NCI-H146 treated with DMSO at 0.1 percent for 48 hours (cell line): ENCODE data around the gene CLN5.
"Not testable (repeated sequence)": the region's sequence is repeated elsewhere in the genome, so short reads cannot be mapped to it uniquely, and the experiment has no call there.

Source experiments
- DNase-seq: peaks from one replicate; lab custom pipeline; 2025; ENCODE audit not compliant: unreplicated experiment; lab: John Stamatoyannopoulos, UW

Gene CLN5

DNA sequence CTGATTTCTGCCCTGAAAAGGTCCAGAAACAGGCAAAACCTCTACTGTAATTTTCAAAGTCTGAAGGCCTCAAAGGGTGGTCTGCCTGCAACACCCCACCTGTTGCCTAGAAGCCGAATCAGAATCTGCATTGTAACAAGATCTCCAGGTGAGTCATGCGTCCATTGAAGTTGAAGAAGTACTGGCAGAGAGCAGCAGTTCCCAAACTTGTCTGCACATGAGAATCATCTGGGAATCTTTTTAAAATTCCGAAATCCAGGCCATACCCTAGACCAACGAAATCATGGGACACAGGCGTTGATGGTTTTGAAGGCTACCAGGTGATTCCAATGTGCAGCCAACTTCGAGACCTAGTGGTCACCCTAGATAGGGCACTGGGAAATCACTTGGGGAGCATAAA is 16.0 kb upstream of the CLN5 start:
- no peak for DNase-seq

DNA sequence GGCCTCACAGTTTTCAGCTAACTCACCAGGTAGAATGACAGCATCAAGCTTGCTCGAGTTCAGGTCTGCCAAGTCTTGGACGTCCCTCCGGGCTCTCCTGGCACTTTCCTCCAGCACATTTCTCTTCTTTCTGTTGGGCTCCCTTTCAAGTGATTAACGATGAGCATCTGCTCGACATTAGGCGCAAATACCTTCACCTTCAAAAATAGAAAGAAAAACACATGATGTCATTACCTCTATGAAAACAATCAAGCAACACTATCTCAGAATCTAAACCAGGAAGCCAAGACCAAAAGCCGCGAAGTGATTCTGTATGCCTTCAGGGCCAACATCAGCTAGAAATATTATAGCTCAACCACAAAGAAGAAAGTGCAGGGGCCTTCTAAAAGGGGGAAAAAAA is 15.4 kb upstream of the CLN5 start:
- peak; percentile 30 for DNase-seq

DNA sequence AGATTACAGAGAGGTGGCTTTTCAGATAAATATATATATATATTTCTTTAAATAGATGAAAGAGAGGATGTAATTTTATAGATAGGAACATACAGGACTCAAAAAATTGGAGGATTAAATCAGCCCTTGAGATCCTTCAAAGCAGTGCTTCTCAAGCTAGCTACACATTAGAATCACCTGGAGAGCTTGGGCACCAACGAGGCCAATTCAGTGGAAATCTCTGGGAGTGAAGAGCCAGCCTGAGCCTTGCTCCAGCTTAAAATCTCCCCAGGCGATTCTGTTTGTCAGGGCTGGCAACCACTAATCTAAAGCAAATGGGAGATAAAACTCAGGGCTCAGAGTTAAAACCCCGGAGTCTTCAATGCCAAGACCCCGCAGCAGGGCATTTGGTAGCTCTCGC is 15.0 kb upstream of the CLN5 start:
- no peak for DNase-seq

DNA sequence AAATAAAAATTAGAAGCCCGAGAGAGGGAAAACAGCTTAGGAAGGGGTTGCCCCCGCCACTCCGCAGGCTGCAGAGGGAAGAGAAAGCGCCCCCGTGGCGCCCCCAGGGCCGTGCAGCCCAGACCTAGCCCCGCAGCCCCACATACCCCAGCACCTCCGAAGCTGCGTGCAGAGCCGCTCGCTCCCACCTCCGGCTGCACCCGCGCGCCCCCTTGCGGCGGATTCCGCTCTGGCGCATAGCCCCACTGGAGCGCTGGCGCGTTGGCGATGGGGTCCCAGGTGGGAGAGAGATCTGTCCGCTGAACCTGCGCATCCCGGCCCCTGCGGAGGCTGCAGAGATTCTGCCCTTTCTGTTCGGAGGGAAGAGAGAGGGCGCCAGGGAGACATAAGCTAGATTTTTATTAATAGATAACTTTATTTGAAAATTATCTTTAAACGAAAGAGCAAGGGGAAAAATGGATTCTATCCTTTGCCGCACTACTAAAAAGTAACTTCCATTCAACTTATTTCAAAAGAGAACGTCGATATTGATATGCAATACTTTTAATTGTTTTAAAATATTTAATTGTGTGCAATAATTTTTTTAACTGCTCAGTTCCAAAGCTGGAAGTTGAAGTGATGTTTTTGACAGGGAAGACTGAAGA is 11.7 kb upstream of the CLN5 start:
- peak; percentile 48 for DNase-seq

DNA sequence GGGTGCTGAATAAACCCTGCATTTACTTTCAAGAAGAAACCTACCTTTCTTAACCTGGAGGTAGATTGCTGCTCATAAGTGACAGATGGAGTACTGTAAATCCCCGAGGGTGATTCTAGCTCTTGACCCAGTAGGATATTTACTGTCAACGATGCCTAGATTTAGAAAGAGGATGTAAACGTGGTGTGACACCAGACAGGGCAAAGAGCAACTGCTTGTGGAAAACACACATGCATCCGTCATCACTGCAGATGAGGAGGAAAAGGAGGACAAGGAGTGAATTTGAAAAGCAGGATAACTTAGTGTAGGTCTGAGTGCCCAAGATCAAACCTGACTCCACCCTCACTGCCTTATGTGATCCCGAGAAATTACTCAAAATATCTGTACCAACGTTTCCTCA is 9.8 kb upstream of the CLN5 start:
- no peak for DNase-seq

DNA sequence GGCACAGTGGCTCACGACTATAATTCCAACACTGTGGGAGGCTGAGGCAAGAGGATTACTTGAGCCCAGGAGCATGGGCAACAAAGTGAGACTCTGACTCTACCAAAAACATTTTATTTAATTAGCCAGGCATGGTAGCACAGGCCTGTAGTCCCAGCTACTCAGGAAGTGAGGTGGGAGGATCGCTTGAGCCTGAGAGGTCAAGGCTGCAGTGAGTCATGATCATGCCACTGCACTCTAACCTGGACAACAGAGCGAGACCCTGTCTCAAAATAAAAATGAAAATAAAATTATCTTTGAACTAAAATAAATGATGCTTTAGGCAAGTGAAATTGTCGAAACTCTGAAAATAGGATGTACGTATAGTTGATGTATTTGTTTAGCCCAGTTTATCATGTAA is 8.2 kb upstream of the CLN5 start:
- DNase-seq: no peak

DNA sequence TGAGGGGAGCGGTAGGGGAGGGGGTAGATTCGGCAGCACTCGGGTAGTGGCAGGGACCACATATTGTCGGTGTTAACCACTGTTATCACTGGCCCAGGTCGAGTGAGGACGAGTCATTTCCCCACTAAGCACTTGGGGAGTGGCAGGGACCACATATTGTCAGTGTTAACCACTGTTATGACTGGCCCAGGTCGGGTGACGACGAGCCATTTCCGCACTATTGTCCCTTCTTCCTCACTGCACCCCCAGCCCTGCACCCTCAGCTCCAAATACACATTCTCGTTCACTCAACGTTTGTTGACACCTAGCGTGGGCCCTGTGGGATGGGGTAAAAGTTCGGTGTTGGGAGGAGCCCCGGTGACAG is 467 bp upstream of the CLN5 start:
- DNase-seq: no peak

DNA sequence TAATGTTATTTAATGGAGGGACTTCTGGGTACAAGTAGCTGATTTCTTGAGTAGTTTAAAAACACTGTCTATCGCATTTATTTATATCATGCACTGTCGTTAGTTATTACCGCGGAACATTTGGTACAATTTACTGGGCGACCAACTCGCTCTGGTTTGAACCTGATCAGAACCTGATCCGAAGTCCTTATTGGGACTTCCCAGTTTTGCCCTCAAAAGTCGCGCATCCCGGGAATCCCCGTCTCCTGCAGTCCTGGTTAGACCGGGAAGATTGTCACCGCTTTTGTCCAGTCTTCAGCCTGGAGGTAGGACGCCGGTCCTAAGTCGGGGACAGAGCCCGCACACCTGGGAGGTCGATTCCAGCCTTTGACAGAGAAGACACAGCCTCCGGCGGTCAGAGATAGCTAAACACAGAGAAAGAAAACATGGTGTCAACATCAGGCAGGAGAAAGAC is 694 bp downstream of the CLN5 start:
- no peak for DNase-seq

DNA sequence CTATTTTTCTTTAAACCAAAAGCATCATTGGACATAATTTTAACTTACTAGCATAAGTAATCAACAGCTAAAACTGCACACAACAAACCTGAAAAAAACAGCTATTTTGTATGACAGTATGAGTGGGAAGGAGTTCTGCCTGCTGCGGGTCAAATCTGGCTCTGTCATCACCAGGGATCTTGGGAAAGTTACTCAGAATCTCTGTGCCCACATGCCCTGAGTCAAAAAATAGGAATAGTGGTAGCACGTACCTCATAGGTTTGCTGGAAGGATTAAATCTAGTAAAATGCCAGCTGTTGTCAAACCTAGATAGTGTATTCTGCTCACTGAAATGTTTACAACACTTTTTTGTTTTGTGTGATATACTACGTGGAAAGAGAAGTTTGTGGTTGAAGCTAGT is 1.1 kb downstream of the CLN5 start:
- DNase-seq: no peak

DNA sequence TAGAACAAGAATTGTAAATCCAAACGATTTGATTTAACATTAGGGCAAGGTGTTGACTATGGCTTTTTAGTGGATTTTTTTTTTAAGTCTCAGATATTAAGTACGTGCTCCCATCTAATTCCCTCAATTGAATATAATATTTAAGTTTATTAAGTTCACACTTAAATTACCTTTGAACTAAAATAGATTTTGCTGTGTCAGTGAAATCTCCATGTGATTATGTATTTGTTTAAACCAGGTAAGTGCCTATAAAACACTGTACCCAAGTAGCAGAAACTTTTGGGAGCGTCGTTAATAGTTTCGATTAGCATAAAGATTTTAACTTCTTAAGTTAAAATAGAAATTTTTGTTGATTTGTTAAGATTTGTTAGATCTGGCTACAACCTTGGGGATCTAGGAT is 1.6 kb downstream of the CLN5 start:
- DNase-seq: no peak

DNA sequence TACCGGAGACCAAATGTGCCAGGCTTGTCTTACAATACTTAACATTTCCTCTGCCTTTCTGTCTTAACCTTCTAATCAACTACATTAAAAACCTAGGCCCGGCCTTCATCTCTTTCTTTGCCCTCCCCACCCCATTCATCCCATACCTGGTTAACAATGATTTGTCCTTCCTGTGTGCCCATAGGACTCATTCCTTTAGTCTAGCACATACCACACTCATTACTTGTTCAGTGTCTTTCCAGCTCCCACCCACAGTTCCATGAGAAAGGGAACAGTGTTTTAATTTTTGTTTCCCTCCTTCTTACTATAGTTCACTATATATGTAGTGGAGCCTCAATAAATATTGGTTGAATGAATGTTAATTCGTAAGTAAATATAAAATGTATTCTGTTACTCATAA is 2.4 kb downstream of the CLN5 start:
- no peak for DNase-seq

DNA sequence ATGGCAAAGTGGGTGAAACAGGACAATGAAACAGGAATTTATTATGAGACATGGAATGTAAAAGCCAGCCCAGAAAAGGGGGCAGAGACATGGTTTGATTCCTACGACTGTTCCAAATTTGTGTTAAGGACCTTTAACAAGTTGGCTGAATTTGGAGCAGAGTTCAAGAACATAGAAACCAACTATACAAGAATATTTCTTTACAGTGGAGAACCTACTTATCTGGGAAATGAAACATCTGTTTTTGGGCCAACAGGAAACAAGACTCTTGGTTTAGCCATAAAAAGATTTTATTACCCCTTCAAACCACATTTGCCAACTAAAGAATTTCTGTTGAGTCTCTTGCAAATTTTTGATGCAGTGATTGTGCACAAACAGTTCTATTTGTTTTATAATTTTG is 8.6 kb downstream of the CLN5 start:
- DNase-seq: no peak

DNA sequence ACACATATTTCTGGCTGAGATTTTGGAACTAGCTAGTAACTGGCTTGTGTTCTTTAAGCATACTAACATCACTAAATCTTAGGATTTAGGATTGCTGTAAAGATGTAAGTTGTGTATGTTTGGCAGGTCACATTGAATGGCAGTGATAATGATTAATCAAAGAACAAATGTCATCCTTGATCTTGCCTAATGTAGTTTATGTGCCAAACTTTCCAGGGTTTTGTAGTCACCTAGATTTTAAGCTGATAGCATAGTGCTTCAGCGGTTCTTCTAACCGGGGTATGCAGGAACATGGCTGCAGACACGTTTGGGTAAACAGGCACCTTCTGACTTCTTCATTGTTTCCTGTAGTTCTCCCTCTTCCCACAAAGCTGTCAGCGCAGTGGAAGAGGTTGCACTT is 9.7 kb downstream of the CLN5 start:
- no peak for DNase-seq

DNA sequence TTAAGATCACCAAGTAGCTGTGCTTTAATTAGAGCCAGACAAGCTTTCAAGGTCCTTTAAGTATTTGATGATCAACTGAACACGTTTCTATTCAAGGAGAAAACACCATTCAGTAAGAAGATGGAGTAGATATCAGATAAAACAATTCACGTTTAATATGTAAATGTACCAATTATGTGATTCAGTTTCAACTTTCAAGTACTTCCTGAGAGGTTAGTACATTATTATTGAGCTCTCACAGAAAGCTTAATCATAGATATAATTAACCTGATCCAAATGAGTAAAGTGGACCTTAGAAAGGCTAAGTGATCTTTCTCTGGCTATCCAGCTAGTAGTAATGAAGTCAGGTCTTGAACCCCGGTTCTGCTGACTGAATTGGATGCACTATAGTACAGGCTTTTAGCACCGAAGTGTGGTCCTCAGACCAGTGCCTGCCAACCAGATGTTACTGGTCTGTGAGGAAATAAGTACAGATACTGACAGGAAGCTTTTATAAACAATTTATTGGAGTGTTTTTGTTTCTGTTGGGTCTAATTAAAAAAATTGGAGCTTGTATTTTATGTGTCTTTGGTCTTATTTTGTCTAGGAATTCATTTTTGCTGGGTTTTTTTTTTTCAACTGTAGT is 10.2 kb downstream of the CLN5 start:
- DNase-seq: no peak

DNA sequence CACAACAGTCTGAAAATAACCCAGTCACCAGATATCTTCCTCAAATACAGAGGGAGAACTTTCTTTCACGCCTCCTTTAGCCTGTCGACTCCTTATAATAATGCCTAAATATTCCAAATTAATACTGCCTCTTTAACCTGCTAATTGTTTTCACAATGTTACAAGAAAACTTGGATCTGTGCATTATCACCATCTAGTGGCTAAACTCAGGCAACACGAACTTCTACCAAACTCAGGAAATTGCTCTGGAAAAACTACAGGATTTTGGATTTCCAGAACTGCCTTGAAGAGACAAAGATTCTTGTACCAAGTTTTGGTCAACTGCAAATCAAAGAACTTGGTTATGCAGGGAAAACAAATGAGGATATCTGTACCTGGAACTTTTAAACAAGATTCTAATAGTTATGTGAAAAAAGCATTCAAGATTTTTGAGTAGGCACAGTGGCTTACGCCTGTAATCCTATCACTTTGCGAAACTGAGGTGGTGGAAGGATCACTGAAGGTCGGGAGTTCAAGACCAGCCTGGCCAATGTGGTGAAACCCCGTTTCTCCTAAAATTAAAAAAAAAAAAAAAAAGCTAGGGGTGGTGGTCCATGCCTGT is 10.8 kb downstream of the CLN5 start:
- DNase-seq: peak; percentile 17

DNA sequence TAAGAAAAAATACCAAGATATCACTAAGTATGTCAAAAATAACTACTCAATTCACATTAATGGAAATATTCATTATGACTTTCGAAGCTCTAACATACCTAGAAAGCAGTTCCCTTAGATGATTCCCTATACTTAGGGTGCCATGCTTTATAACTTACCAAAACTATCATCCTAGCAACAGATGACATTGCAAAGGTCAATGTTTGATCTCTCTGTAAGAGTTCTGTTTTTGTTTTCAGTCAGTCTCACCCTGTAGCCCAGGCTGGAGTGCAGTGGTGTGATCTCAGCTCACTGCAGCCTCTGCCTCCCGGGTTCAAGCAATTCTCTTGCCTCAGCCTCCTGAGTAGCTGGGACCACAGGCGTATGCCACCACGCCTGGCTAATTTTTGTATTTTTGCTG is 16.5 kb downstream of the CLN5 start:
- DNase-seq: not testable (repeated sequence)

DNA sequence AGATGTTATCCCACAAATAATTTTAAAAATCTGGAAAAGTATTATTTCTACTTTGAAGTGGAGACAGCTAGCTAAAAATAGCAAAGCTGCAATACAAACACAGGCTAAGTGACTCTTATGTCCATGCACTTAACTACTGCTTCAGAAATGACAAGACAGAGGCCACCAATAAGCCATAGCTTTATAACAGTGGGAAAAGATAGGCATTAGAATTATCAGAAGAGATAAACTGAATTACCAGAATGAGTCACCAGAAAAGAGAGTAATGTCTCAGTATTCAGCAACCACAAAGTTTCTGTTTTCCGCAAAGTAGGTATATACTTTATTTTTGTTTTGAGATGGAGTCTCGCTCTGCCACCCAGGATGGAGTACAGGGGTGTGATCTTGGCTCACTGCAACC is 17.1 kb downstream of the CLN5 start:
- no peak for DNase-seq

DNA sequence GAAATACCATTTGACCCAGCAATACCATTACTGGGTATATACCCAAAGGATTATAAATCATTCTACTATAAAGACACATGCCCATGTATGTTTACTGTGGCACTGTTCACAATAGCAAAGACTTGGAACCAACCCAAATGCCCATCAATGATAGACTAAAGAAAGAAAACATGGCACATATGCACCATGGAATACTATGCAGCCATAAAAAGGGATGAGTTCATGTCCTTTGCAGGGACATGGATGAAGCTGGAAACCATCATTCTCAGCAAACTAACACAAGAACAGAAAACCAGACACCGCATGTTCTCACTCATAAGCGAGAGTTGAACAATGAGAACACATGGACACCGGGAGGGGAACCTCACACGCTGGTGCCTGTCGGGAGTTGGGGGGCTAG is 17.8 kb downstream of the CLN5 start:
- DNase-seq: not testable (repeated sequence)

DNA sequence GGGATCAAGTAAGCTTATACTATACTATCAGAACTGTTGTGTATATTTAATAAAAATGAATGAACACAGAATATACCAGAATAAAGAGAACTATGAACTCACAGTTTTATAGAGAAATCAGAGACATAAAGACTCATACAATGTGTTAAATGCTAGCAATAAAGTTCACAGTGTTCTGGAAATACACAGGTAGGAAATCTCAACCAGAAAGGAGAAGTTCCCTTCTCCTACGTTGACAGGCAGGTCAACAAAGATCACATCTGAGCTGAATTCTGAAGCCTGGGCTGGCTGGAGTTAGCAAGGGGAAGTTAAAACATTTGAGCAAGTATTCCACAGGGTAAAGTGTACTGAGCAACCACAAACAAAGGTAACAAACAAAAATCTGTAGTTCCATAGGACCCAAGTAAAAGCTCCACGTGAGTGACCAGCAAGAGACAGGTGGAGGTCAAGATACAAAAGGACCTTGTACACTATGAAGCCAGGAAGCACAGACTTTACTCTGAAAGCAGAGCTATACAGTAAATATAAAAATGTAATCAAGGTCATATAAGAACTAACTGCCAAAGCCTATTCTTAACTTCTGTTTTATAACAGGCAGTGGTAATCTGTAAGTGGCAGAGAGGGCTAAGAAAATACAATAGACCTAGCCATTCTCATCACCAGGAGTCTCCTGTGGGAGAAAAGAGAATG is 22.1 kb downstream of the CLN5 start:
- no peak for DNase-seq

DNA sequence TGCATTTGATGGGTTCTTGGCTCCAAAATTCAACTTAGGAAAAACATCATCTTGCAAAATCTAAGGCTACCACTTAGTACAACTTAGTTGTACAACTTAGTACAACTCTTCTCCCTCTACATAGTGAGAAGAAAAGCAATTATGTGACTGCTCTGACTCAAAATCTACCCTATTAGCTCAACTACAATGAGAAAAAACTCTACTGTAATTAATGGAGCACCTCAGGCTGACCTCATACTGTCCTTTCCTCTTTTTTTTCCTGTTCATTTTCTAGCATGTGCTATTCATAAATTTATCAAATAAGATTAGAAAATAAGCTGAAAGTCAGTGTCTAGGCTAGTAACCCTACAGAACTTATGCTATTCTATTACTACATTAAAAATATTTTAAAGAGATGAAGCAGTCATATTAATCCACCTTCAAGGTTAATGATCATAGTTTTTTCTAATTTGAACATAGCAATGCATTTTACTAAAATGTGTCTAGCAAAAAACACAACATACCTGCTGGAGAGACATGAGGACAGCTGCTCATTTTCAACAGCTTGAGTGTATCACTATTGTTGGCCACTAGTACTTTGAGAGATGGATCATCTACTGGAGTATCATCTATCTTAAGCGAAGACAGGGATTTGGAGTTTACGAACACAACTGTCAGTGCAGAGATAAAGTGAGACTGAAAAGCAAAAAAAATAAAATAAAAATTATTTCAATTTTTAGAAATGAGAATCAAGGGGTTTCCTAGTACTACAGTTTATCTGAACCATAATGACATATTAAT is 23.2 kb downstream of the CLN5 start:
- DNase-seq: no peak

DNA sequence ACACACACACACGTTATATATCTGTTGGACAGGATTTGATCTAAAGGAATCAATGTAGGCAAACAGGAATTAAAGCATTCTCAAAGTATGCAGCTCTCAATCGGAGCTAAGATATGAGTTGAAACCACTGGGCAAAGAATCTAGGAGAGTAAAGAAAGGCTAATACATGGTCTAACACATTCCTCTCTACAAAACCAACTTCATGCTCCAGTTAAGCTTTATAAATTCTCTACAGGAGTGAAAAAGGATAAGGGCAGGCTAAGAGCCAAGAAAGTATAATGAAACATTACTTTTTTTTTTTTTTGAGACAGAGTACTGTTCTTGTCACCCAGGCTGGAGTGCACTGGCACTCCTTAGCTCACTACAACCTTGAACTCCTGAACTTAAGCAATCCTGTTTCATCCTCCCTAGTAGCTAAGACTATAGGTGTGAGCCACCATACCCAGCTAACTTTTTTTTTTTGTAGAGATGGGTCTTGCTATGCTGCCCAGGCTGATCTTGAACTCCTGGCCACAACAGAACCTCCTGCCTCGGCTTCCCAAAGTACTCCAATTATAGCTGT is 24.5 kb downstream of the CLN5 start:
- DNase-seq: no peak
